K562 (cell line): ENCODE measurements around the gene NAP1L4. TPM values are rescaled to one million over a fixed set of nuclear protein-coding genes. Genes with fewer than 3 reads are reported as not detected.

Experiments
- BRF2 ChIP-seq: IDR thresholded peaks from 3 replicates; pipeline ENCODE4 v1.6.1; 2011; ENCODE audit warnings: borderline replicate concordance, mild to moderate bottlenecking; ENCODE audit not compliant: insufficient read length, insufficient read depth
- CCNT2 ChIP-seq: IDR thresholded peaks from 2 replicates; pipeline ENCODE4 v1.6.1; 2011; ENCODE audit warnings: borderline replicate concordance, low read depth, mild to moderate bottlenecking, moderate library complexity, mixed read lengths, low read length; ENCODE audit not compliant: insufficient read length; ENCODE audit errors: extremely low read depth
- MECOM ChIP-seq: fragments of 250-450 bp; sonication (Bioruptor Pico); IDR thresholded peaks from 2 replicates; pipeline ENCODE4 v1.8.0; 2022; ENCODE audit warnings: inconsistent platforms
- MTA2 ChIP-seq: fragments of 450-650 bp; IDR thresholded peaks from 2 replicates; pipeline ENCODE4 v1.6.1; 2016; ENCODE audit warnings: low read depth
- MTA3 ChIP-seq: fragments of 450-650 bp; formaldehyde crosslinking; IDR thresholded peaks from 2 replicates; pipeline ENCODE4 v1.6.1; 2017; ENCODE audit warnings: mild to moderate bottlenecking, borderline replicate concordance
- NFATC3 ChIP-seq: fragments of 450-650 bp; IDR thresholded peaks from 2 replicates; pipeline ENCODE4 v1.6.1; 2017; ENCODE audit warnings: mild to moderate bottlenecking
- NFIX ChIP-seq: fragments of 250-450 bp; sonication (Bioruptor Pico); IDR thresholded peaks from 2 replicates; pipeline ENCODE4 v1.4.0; 2020; ENCODE audit warnings: low read depth, mild to moderate bottlenecking, moderate library complexity
- NR2C1 ChIP-seq, 2 experiments: fragments of 450-650 bp; IDR thresholded peaks; 2 replicates each; pipeline ENCODE4 v1.6.1; 2017; ENCODE audit warnings: mild to moderate bottlenecking in 2 of 2, antibody characterized with exemption in 1 of 2, inconsistent platforms in 1 of 2, missing compliant biosample characterization in 1 of 2, missing genetic modification characterization in 1 of 2
- POLR2AphosphoS2 ChIP-seq: IDR thresholded peaks from 2 replicates; pipeline ENCODE4 v1.6.1; 2012; ENCODE audit warnings: low read length, improper control_type of control experiment
- RNF2 ChIP-seq: sonication (generic); IDR thresholded peaks from 2 replicates; pipeline ENCODE4 v1.6.1; 2016
- TBL1XR1 ChIP-seq, 2 experiments: IDR thresholded peaks; 2 replicates each; pipeline ENCODE4 v1.6.1; 2012; ENCODE audit warnings: improper control_type of control experiment in 2 of 2, low read length in 2 of 2, mild to moderate bottlenecking in 1 of 2
- THRA ChIP-seq: fragments of 450-650 bp; IDR thresholded peaks from 2 replicates; pipeline ENCODE4 v1.6.1; 2017; ENCODE audit warnings: mild to moderate bottlenecking, moderate library complexity
- ZFPM2 ChIP-seq: fragments of 250-450 bp; sonication (Bioruptor Pico); IDR thresholded peaks from 2 replicates; pipeline ENCODE4 v1.5.1; 2022; ENCODE audit warnings: mild to moderate bottlenecking
- ZNF407 ChIP-seq: fragments of 450-650 bp; IDR thresholded peaks from 2 replicates; pipeline ENCODE4 v1.6.1; 2016; ENCODE audit warnings: low read depth
- polyA plus RNA-seq, 8 experiments: library from polyadenylated mRNA; depleted of rRNA in 4 of 8; stranded (reverse) in 5 of 8; unstranded in 3 of 8; fragments of >200 nt; fragmentation: Nextera tagmentation in 2 of 8; fragmentation: Illumina TruSeq in 1 of 8; extraction: Ambion mirVana in 2 of 8; extraction: Trizol in 1 of 8; gene quantifications; 2 replicates each; pipeline versions ENCODE4 v1.2.1 to v1.2.3, GENCODE V29; 2011 to 2014; ENCODE audit warnings: inconsistent platforms in 1 of 8, missing spikeins in 1 of 8
- total RNA-seq, 7 experiments: library from RNA; depleted of rRNA in 6 of 7; stranded (reverse); fragments of >200 nt in 6 of 7; fragmentation: Illumina TruSeq in 2 of 7; extraction: Trizol in 2 of 7; gene quantifications; 2 replicates each; pipeline versions ENCODE4 v1.2.1 to v1.2.3, GENCODE V29; 2011 to 2021; ENCODE audit warnings: low replicate concordance in 1 of 7
- TF ChIP-seq, protein P1 (sequence below): sonication (generic); formaldehyde crosslinking; IDR thresholded peaks from 2 replicates; pipeline ENCODE4 v1.8.0; 2022; ENCODE audit warnings: missing genetic modification reagents, mild to moderate bottlenecking, moderate library complexity, borderline replicate concordance

NAP1L4 gene
- total and polyA plus RNA-seq, 9 of the 15 experiments (the other 6 are each of a cell fraction or from before 2014, with no cell fraction given), result 34.1 to 237 (median 179) TPM

DNA sequence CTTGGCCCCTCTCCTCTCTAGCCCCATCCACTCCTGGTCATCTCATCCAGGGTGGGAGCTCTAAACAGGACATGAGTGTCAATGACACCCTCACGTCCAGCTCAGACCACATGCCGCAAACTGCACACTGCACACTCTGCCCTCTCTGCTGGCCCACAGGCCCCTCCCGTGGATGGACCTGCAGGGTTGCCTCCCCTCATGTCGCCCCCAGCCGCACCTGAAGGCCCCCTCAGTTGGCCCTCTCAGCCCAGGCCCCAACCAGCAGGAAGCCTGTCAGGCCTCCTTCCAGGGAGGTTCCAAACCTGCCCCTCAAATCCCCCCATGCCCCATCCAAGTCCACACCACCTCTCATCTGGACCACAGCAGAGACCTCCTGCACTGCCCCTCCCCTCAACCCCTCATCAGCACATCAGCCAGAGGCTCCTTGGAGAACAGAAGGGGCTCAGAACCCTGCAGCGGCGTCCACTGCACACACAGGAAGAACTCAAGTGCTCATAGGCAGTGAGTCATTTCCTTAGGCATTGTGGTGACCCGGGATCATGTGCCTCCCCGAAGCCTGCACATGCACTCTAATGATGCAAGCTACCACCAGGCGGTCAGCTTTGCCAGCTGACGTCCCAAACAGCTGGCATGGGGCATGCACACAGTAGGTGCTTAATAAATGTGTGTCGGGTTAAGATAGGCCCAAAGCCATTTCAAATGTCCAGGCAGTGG, 93.6 kb downstream of the NAP1L4 start (continued):
- TF ChIP-seq ZNF407 (no peak), ZFPM2 (CRISPR knock-in tag) (no peak), RNF2 (peak; percentile 56; the same call in 1 of the 2 replicates), BRF2 (no peak), MTA2 (no peak), MECOM (0 out of 2 replicates have a peak, but pooled peaks have one; percentile 62), NR2C1 (IDR thresholded peaks at IDR 0.05) (0 out of 2 replicates have a peak, but pooled peaks have one; percentile 24), NR2C1 (tag; IDR thresholded peaks at IDR 0.05) (peak; percentile 59), THRA (no peak), TBL1XR1 (IDR thresholded peaks at IDR 0.05; ENCODE audit: low read length in 2 of 2) (0 out of 4 replicates have a peak, but pooled peaks of 1 of the 2 experiments have one; percentile 14), POLR2AphosphoS2 (no peak), NFATC3 (no peak), MTA3 (no peak), CCNT2 (no peak), NFIX (CRISPR knock-in tag) (no peak)
- TF ChIP-seq, protein P1, sequence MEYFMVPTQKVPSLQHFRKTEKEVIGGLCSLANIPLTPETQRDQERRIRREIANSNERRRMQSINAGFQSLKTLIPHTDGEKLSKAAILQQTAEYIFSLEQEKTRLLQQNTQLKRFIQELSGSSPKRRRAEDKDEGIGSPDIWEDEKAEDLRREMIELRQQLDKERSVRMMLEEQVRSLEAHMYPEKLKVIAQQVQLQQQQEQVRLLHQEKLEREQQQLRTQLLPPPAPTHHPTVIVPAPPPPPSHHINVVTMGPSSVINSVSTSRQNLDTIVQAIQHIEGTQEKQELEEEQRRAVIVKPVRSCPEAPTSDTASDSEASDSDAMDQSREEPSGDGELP, result peak; percentile 90
